Measurements from ENCODE around the gene CYBA. TPM values are rescaled to one million over a fixed set of nuclear protein-coding genes. Genes with fewer than 3 reads are reported as not detected.
A peak's percentile ranks its signal among the peaks of the same experiment; 100 is the strongest.

CYBA gene
- total and polyA plus RNA-seq, 2 of the 13 experiments (the other 11 are each of a cell fraction or from before 2014, with no cell fraction given), result 196 to 250 TPM

DNA sequence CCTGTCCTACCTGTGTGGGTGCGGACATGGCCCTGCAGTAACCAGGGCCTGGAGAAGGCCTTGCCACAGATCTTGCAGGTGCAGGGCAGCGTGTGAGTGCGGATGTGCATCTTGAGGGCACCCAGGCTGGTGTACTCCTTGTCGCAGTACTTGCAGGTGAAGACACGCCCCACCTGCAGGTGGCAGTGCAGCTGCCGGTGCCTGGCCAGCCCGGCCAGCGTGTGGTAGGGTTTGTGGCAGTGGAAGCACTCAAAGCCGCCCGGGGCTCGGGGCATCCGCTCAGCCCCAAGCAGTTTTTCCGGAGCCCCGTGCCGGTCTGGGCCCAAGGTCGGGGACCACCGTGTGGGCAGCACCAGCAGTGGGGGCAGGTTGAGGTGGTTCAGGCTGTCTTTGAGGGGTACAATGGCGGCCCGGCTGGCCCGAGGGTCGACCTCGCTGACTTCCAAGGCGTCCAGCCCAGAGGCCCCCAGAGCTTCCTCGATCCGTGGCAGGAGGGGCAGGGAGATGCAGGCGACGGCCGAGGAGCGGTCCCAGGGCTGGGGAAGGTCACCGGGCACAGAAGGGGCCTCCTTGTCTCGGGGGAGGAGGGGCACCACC lies 30.3 kb upstream of the CYBA start (continued):
- TF ChIP-seq, protein P1, sequence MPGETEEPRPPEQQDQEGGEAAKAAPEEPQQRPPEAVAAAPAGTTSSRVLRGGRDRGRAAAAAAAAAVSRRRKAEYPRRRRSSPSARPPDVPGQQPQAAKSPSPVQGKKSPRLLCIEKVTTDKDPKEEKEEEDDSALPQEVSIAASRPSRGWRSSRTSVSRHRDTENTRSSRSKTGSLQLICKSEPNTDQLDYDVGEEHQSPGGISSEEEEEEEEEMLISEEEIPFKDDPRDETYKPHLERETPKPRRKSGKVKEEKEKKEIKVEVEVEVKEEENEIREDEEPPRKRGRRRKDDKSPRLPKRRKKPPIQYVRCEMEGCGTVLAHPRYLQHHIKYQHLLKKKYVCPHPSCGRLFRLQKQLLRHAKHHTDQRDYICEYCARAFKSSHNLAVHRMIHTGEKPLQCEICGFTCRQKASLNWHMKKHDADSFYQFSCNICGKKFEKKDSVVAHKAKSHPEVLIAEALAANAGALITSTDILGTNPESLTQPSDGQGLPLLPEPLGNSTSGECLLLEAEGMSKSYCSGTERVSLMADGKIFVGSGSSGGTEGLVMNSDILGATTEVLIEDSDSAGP (CRISPR knock-in tag; IDR thresholded peaks at IDR 0.05; ENCODE audit: borderline replicate concordance), result peak; percentile 57; the same call in 1 of the 2 replicates
- TF ChIP-seq MYC (CRISPR knock-in tag; IDR thresholded peaks at IDR 0.05; ENCODE audit: borderline replicate concordance) (peak; percentile 59; the same call in 1 of the 2 replicates), SP2 (CRISPR knock-in tag; IDR thresholded peaks at IDR 0.05) (no peak), SYNCRIP (IDR thresholded peaks at IDR 0.05; ENCODE audit: insufficient read depth, low read depth, low read length) (no peak), ZNF678 (CRISPR knock-in tag; IDR thresholded peaks at IDR 0.05) (no peak), SRSF4 (IDR thresholded peaks at IDR 0.05; ENCODE audit: low read depth, low read length, poor library complexity, severe bottlenecking) (no peak), ZIK1 (CRISPR knock-in tag; IDR thresholded peaks at IDR 0.05; ENCODE audit: borderline replicate concordance, low read depth) (no peak), TAF1 (CRISPR knock-in tag; IDR thresholded peaks at IDR 0.05) (0 out of 2 replicates have a peak, but pooled peaks have one; percentile 17), ADNP (CRISPR knock-in tag; IDR thresholded peaks at IDR 0.05) (no peak), PHB2 (IDR thresholded peaks at IDR 0.05; ENCODE audit: partially characterized antibody) (no peak), ZNF138 (CRISPR knock-in tag; IDR thresholded peaks at IDR 0.05; ENCODE audit: low read depth) (no peak), ZMAT3 (CRISPR knock-in tag; conservative IDR thresholded peaks at IDR 0.05) (no peak), HDAC1 (CRISPR knock-in tag; IDR thresholded peaks at IDR 0.05) (no peak; the same call in 1 of the 2 replicates), GPN1 (CRISPR knock-in tag; IDR thresholded peaks at IDR 0.05; ENCODE audit: borderline replicate concordance) (no peak), ZMYM2 (CRISPR knock-in tag; IDR thresholded peaks at IDR 0.05) (0 out of 2 replicates have a peak, but pooled peaks have one; percentile 6)
- TF ChIP-seq, protein P2, sequence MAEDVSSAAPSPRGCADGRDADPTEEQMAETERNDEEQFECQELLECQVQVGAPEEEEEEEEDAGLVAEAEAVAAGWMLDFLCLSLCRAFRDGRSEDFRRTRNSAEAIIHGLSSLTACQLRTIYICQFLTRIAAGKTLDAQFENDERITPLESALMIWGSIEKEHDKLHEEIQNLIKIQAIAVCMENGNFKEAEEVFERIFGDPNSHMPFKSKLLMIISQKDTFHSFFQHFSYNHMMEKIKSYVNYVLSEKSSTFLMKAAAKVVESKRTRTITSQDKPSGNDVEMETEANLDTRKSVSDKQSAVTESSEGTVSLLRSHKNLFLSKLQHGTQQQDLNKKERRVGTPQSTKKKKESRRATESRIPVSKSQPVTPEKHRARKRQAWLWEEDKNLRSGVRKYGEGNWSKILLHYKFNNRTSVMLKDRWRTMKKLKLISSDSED (CRISPR knock-in tag; IDR thresholded peaks at IDR 0.05), result no peak
- TF ChIP-seq, protein P3, sequence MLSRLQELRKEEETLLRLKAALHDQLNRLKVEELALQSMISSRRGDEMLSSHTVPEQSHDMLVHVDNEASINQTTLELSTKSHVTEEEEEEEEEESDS (CRISPR knock-in tag; IDR thresholded peaks at IDR 0.05; ENCODE audit: borderline replicate concordance), result no peak
- TF ChIP-seq, protein P4, sequence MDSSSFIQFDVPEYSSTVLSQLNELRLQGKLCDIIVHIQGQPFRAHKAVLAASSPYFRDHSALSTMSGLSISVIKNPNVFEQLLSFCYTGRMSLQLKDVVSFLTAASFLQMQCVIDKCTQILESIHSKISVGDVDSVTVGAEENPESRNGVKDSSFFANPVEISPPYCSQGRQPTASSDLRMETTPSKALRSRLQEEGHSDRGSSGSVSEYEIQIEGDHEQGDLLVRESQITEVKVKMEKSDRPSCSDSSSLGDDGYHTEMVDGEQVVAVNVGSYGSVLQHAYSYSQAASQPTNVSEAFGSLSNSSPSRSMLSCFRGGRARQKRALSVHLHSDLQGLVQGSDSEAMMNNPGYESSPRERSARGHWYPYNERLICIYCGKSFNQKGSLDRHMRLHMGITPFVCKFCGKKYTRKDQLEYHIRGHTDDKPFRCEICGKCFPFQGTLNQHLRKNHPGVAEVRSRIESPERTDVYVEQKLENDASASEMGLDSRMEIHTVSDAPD (CRISPR knock-in tag; IDR thresholded peaks at IDR 0.05), result no peak
- TF ChIP-seq, protein P5, sequence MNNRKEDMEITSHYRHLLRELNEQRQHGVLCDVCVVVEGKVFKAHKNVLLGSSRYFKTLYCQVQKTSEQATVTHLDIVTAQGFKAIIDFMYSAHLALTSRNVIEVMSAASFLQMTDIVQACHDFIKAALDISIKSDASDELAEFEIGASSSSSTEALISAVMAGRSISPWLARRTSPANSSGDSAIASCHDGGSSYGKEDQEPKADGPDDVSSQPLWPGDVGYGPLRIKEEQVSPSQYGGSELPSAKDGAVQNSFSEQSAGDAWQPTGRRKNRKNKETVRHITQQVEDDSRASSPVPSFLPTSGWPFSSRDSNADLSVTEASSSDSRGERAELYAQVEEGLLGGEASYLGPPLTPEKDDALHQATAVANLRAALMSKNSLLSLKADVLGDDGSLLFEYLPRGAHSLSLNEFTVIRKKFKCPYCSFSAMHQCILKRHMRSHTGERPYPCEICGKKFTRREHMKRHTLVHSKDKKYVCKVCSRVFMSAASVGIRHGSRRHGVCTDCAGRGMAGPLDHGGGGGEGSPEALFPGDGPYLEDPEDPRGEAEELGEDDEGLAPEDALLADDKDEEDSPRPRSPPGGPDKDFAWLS (CRISPR knock-in tag; IDR thresholded peaks at IDR 0.05; ENCODE audit: borderline replicate concordance), result no peak
- TF ChIP-seq, protein P6, sequence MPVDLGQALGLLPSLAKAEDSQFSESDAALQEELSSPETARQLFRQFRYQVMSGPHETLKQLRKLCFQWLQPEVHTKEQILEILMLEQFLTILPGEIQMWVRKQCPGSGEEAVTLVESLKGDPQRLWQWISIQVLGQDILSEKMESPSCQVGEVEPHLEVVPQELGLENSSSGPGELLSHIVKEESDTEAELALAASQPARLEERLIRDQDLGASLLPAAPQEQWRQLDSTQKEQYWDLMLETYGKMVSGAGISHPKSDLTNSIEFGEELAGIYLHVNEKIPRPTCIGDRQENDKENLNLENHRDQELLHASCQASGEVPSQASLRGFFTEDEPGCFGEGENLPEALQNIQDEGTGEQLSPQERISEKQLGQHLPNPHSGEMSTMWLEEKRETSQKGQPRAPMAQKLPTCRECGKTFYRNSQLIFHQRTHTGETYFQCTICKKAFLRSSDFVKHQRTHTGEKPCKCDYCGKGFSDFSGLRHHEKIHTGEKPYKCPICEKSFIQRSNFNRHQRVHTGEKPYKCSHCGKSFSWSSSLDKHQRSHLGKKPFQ (CRISPR knock-in tag; IDR thresholded peaks at IDR 0.05; ENCODE audit: insufficient replicate concordance), result no peak
